ENCODE measurements around the gene FUT2.
A peak's percentile ranks its signal among the peaks of the same experiment; 100 is the strongest.

The FUT2 gene

DNA sequence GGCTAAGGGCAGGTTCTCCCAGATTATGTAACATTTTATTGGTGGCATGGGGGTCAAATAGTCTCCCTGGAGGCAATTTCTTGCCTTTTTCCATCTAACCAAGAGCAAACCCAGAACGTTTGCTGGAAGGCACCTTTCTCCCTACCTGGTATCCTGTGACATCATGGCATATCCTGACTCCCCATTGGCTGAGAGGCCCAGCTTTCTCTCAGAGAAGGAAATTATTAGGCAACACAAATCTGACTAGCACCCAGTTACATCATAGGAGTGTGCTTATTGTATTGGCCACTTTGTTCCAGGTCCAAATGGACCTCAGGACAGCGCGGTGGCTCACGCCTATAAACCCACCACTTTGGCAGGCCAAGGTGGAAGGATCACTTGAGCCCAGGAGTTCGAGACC lies 36.0 kb upstream of the FUT2 start:
- TF ChIP-seq CREB1 (IDR thresholded peaks at IDR 0.05; ENCODE audit: low read depth), result no peak
- no peak for TF ChIP-seq YY1 (IDR thresholded peaks at IDR 0.05; ENCODE audit: low read depth)
- TF ChIP-seq TAF1 (IDR thresholded peaks at IDR 0.05; ENCODE audit: low read depth), result no peak
- TF ChIP-seq USF1 (IDR thresholded peaks at IDR 0.05), result no peak
- TF ChIP-seq, protein P1, sequence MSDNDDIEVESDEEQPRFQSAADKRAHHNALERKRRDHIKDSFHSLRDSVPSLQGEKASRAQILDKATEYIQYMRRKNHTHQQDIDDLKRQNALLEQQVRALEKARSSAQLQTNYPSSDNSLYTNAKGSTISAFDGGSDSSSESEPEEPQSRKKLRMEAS (IDR thresholded peaks at IDR 0.05), result no peak
- no peak for TF ChIP-seq TCF12 (IDR thresholded peaks at IDR 0.05; ENCODE audit: low read depth)
- TF ChIP-seq FOXM1 (IDR thresholded peaks at IDR 0.05; ENCODE audit: borderline replicate concordance, low read depth), result no peak
- no peak for TF ChIP-seq EGR1 (IDR thresholded peaks at IDR 0.05)
- TF ChIP-seq TEAD4 (IDR thresholded peaks at IDR 0.05), result no peak
- TF ChIP-seq RAD21 (IDR thresholded peaks at IDR 0.05; ENCODE audit: low read depth), result no peak
- TF ChIP-seq EP300 (IDR thresholded peaks at IDR 0.05; ENCODE audit: borderline replicate concordance), result no peak
- no peak for TF ChIP-seq ZBTB7A (IDR thresholded peaks at IDR 0.05; ENCODE audit: low read depth)
- no peak for TF ChIP-seq NFIC (IDR thresholded peaks at IDR 0.05)

DNA sequence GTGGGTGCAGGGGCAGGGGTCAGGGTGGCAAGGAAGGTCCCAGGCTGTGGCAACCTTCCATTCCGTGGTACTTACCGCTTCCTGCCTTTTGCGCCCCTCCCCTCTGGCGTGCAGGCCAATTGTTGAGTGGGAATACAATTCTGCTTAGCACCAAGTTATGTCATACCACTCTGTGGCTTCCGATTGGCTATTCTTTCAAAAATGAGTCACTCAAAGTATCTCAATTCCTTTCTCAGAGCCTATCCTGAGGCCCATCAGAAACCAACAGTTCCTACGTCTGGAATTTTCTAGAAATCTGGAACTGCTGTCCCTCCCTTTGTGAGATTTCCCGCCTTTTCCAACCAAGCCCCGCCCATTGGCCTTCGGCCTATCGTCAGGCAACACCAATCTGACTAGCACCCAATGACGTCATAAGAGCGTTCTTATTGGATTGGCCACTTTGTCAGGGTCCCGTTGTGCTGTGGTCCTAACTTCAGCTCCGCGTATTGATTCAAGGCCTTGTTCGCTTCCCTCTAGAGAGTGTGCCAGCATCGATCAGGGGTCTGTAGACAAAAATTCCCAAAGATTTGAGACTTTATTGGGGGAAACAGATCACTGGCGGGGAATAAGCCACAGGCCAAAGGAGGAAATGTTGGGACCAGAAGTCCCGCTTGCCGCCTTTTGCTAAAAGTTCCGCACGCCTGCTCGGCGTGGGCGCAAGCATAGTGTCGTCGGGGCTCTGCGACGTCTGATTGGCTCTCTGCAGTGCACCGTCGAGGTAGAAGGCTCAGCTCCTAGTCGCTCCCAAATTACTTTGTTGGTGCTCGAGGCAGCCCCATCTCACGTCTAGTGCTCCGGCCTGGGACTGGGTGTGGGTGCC lies 34.7 kb upstream of the FUT2 start:
- TF ChIP-seq, protein P1 (IDR thresholded peaks at IDR 0.05), result peak; percentile 96
- no peak for TF ChIP-seq ZBTB7A (IDR thresholded peaks at IDR 0.05; ENCODE audit: low read depth)
- peak; percentile 88 for TF ChIP-seq CREB1 (IDR thresholded peaks at IDR 0.05; ENCODE audit: low read depth)

- TF ChIP-seq TAF1 (IDR thresholded peaks at IDR 0.05; ENCODE audit: low read depth) (no peak), FOXM1 (IDR thresholded peaks at IDR 0.05; ENCODE audit: borderline replicate concordance, low read depth) (no peak), CREB1 (IDR thresholded peaks at IDR 0.05; ENCODE audit: low read depth) (no peak)
- TF ChIP-seq, protein P2, sequence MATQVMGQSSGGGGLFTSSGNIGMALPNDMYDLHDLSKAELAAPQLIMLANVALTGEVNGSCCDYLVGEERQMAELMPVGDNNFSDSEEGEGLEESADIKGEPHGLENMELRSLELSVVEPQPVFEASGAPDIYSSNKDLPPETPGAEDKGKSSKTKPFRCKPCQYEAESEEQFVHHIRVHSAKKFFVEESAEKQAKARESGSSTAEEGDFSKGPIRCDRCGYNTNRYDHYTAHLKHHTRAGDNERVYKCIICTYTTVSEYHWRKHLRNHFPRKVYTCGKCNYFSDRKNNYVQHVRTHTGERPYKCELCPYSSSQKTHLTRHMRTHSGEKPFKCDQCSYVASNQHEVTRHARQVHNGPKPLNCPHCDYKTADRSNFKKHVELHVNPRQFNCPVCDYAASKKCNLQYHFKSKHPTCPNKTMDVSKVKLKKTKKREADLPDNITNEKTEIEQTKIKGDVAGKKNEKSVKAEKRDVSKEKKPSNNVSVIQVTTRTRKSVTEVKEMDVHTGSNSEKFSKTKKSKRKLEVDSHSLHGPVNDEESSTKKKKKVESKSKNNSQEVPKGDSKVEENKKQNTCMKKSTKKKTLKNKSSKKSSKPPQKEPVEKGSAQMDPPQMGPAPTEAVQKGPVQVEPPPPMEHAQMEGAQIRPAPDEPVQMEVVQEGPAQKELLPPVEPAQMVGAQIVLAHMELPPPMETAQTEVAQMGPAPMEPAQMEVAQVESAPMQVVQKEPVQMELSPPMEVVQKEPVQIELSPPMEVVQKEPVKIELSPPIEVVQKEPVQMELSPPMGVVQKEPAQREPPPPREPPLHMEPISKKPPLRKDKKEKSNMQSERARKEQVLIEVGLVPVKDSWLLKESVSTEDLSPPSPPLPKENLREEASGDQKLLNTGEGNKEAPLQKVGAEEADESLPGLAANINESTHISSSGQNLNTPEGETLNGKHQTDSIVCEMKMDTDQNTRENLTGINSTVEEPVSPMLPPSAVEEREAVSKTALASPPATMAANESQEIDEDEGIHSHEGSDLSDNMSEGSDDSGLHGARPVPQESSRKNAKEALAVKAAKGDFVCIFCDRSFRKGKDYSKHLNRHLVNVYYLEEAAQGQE (IDR thresholded peaks at IDR 0.05; ENCODE audit: low read depth), result no peak
These were observed 34.1 kb upstream of the FUT2 start for GRCh38 chr19:48661711-48662090.

DNA sequence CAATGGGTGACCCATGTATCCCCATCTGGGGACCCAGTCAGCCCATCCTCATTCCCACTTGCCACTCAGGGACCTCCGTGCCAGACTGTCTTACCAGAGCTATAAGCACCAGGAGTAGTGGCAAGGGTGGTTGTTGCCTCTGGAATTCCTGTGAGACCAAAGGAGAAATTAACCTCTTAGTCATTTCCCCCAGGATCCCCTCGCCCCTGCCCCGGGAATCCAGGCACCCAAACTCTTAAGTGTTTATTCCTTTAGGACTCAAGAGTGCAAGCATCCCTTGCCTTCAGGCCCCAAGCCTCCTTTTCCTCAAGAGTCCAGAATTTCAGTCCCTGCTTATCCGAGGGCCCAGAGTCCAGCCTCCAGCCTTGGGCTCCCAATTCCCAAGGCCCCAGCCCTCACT lies 32.1 kb upstream of the FUT2 start:
- no peak for TF ChIP-seq ZBTB7A (IDR thresholded peaks at IDR 0.05; ENCODE audit: low read depth)
- TF ChIP-seq EGR1 (IDR thresholded peaks at IDR 0.05), result no peak
- no peak for TF ChIP-seq EP300 (IDR thresholded peaks at IDR 0.05; ENCODE audit: borderline replicate concordance)
- no peak for TF ChIP-seq NFIC (IDR thresholded peaks at IDR 0.05)
- TF ChIP-seq TEAD4 (IDR thresholded peaks at IDR 0.05), result no peak
- no peak for TF ChIP-seq FOXM1 (IDR thresholded peaks at IDR 0.05; ENCODE audit: borderline replicate concordance, low read depth)
- TF ChIP-seq CREB1 (IDR thresholded peaks at IDR 0.05; ENCODE audit: low read depth), result no peak
- TF ChIP-seq, protein P1 (IDR thresholded peaks at IDR 0.05), result no peak
- TF ChIP-seq TCF12 (IDR thresholded peaks at IDR 0.05; ENCODE audit: low read depth), result no peak
- TF ChIP-seq USF1 (IDR thresholded peaks at IDR 0.05), result no peak
- no peak for TF ChIP-seq CEBPB (IDR thresholded peaks at IDR 0.05)
- no peak for TF ChIP-seq TAF1 (IDR thresholded peaks at IDR 0.05; ENCODE audit: low read depth)

DNA sequence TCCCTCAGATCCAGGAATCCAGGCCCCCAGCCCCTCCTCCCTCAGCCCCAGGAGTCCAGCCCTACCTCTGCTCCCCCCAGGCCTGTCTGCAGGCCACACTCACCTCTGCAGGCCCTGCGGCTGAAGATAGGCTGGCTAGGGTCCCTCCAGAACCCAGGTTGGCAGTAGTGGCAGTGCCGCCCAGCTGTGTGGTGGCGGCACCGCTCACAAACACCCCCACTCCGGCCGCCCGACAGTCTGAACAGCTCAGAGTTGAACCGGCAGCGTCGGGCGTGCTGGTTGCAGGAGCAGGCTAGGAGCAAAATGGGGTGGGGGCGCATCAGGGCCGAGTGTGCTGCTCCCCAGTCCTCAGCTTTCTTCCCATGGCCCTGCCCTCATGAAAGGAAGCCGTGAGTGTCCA lies 31.3 kb upstream of the FUT2 start:
- TF ChIP-seq TCF12 (IDR thresholded peaks at IDR 0.05; ENCODE audit: low read depth), result no peak
- TF ChIP-seq ZBTB7A (IDR thresholded peaks at IDR 0.05; ENCODE audit: low read depth), result no peak
- TF ChIP-seq TEAD4 (IDR thresholded peaks at IDR 0.05), result no peak
- no peak for TF ChIP-seq CEBPB (IDR thresholded peaks at IDR 0.05)
- TF ChIP-seq USF1 (IDR thresholded peaks at IDR 0.05), result no peak
- no peak for TF ChIP-seq TAF1 (IDR thresholded peaks at IDR 0.05; ENCODE audit: low read depth)
- TF ChIP-seq EGR1 (IDR thresholded peaks at IDR 0.05), result no peak
- TF ChIP-seq RAD21 (IDR thresholded peaks at IDR 0.05; ENCODE audit: low read depth), result no peak
- TF ChIP-seq EP300 (IDR thresholded peaks at IDR 0.05; ENCODE audit: borderline replicate concordance), result no peak
- TF ChIP-seq YY1 (IDR thresholded peaks at IDR 0.05; ENCODE audit: low read depth), result no peak
- TF ChIP-seq, protein P2 (IDR thresholded peaks at IDR 0.05; ENCODE audit: low read depth), result no peak
- TF ChIP-seq NFIC (IDR thresholded peaks at IDR 0.05), result no peak
- TF ChIP-seq FOXM1 (IDR thresholded peaks at IDR 0.05; ENCODE audit: borderline replicate concordance, low read depth), result no peak
